Calu3 (cell line): ENCODE data around the gene KCNN4. TPM values are rescaled to one million over a fixed set of nuclear protein-coding genes. Genes with fewer than 3 reads are reported as not detected.

ENCODE experiments used
- BruUV-seq: library from RNA; stranded (reverse); fragments of 400-500 nt; replicated peaks from 2 replicates; lab custom pipeline; 2021; lab: Mats Ljungman, UMichigan
- CTCF ChIA-PET: fragments of 300-600 bp; sonication (Branson Sonifier 250); formaldehyde crosslinking; loops from one replicate; lab custom pipeline; 2022; ENCODE audit warnings: antibody characterized with exemption; lab: Charles Lee
- DNase-seq: peaks from one replicate; pipeline ENCODE4 v3.0.0; 2022
- H3K27ac Mint-ChIP-seq: one replicate; pipeline ENCODE4 v1.8.0; 2022; ENCODE audit warnings: mixed read lengths; ENCODE audit not compliant: unreplicated experiment
- H3K27me3 Mint-ChIP-seq: one replicate; pipeline ENCODE4 v1.8.0; 2022; ENCODE audit warnings: mixed read lengths; ENCODE audit not compliant: unreplicated experiment
- H3K36me3 Mint-ChIP-seq: one replicate; pipeline ENCODE4 v1.8.0; 2022; ENCODE audit warnings: mild to moderate bottlenecking, moderate library complexity, mixed read lengths; ENCODE audit not compliant: insufficient read depth, unreplicated experiment
- H3K4me1 Mint-ChIP-seq: one replicate; pipeline ENCODE4 v1.8.0; 2022; ENCODE audit warnings: mild to moderate bottlenecking, low read depth, mixed read lengths; ENCODE audit not compliant: unreplicated experiment
- H3K4me3 Mint-ChIP-seq: one replicate; pipeline ENCODE4 v1.8.0; 2022; ENCODE audit warnings: mild to moderate bottlenecking, low read depth, moderate library complexity, mixed read lengths; ENCODE audit not compliant: unreplicated experiment
- H3K9me3 Mint-ChIP-seq: one replicate; pipeline ENCODE4 v1.8.0; 2022; ENCODE audit warnings: low read depth, mixed read lengths; ENCODE audit not compliant: unreplicated experiment
- intact Hi-C: fragments of 100-400 bp; cut with micrococcal nuclease; formaldehyde crosslinking; loops from one replicate; pipeline ENCODE4 v1.10.0; 2022; ENCODE audit not compliant: unreplicated experiment
- total RNA-seq: library from RNA; stranded (reverse); gene quantifications from 2 replicates; pipeline ENCODE4 v1.2.3, GENCODE V29; 2022
- TF ChIP-seq, protein P1 (sequence below): fragments of 200-600 bp; IDR thresholded peaks from one replicate; pipeline ENCODE4 v1.8.0; 2022; ENCODE audit warnings: antibody characterized with exemption; ENCODE audit not compliant: unreplicated experiment

KCNN4 gene
- total RNA-seq, 1 experiment from 2014 or later, result 152 TPM

DNA sequence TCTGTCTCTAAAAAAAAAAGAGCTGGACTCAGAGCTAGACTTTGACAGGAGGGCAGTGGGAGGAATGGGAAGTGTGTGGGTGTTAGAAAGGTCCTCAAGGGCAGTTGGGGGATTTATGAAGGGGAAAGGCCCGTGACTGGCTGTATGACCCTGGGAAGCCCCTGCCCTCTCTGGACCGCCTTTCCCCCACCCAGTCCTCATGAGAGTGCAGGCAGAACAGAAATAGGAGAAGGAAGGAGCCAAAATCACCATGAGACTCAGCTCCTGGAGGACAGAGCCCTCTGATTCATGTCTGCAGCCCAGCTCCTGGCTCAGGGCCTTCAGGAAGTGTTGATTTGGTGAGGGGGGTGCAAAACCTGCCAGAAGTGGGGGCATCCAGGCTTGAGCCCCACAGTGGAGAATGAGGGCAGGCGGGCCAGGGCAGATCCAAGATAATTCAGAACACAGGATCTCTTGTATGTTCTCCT lies 17.3 kb downstream of the KCNN4 start:
- CTCF ChIA-PET, result interaction anchor here (0.9 to 2.0 kb wide), 2 partner anchors 46 to 95 kb away, joined by 3 to 8 read pairs; no protein-coding TSS in a partner anchor
- Mint-ChIP-seq H3K27ac (peak overlapping the region; percentile 57), H3K9me3 (no peaks in the 10 kb centered on the region), H3K27me3 (no peaks in the 10 kb centered on the region), H3K4me1 (peaks cover 61% of the 10 kb centered on the region), H3K36me3 (peaks cover 37% of the 10 kb centered on the region), H3K4me3 (no peak overlapping the region)
- no peak for DNase-seq
- TF ChIP-seq, protein P1, sequence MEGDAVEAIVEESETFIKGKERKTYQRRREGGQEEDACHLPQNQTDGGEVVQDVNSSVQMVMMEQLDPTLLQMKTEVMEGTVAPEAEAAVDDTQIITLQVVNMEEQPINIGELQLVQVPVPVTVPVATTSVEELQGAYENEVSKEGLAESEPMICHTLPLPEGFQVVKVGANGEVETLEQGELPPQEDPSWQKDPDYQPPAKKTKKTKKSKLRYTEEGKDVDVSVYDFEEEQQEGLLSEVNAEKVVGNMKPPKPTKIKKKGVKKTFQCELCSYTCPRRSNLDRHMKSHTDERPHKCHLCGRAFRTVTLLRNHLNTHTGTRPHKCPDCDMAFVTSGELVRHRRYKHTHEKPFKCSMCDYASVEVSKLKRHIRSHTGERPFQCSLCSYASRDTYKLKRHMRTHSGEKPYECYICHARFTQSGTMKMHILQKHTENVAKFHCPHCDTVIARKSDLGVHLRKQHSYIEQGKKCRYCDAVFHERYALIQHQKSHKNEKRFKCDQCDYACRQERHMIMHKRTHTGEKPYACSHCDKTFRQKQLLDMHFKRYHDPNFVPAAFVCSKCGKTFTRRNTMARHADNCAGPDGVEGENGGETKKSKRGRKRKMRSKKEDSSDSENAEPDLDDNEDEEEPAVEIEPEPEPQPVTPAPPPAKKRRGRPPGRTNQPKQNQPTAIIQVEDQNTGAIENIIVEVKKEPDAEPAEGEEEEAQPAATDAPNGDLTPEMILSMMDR, result no peak
- intact Hi-C loops, result no loop called here
- BruUV-seq, result no TSS peak

DNA sequence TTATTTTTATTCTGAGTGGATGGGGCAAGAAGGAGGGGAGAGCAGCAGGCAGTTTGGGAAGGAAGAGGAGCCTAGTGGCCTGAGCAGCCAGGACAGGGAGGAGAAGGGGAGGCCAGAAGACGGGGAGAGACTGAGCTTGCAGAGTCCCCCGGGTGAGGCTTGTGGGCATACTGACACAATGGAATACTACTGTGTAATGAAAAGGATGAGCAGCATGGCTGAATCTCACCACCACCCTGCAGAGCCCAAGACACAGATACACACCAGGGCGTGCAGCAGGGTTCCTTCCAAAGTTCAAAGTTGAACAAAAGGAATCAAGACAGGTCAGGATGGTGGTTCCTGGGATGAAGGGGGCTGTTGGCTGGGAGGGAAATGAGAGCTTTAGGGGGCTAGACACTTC lies 18.0 kb downstream of the KCNN4 start:
- Mint-ChIP-seq H3K36me3 (peaks cover 37% of the 10 kb centered on the region), H3K4me3 (no peak overlapping the region), H3K27me3 (no peaks in the 10 kb centered on the region), H3K4me1 (peaks cover 68% of the 10 kb centered on the region), H3K9me3 (no peaks in the 10 kb centered on the region), H3K27ac (peak overlapping the region; percentile 57)
- DNase-seq, result no peak
- TF ChIP-seq, protein P1, result no peak
- CTCF ChIA-PET, result interaction anchor here (0.9 kb wide), 1 partner anchor 47 kb away, joined by 3 read pairs; no protein-coding TSS in a partner anchor
- no TSS peak for BruUV-seq
- intact Hi-C loops, result no loop called here

DNA sequence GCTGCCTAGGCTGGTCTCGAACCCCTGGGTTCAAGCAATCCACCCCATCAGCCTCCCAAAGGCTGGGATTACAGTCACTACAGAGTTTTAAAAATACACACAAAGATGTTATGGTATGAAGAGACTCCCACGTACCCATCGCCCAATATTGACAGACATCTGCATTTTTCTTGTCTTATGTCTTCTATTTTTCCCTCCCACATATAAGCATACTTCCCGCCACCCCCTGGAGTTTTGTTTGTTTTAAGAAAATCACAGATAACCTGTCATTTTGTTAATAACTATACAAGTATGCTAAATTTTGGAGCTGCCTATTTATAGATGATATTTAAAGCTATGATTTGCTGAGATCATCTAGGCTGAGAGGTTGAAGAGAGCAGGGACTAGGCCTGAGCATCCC lies 19.8 kb downstream of the KCNN4 start:
- no peak for DNase-seq
- TF ChIP-seq, protein P1, result no peak
- H3K27ac Mint-ChIP-seq, result no peak overlapping the region
- no peaks in the 10 kb centered on the region for H3K9me3 Mint-ChIP-seq
- CTCF ChIA-PET, result no interaction called here
- intact Hi-C loops, result no loop called here
- no peaks in the 10 kb centered on the region for H3K27me3 Mint-ChIP-seq
- no TSS peak for BruUV-seq
- no peak overlapping the region for H3K4me3 Mint-ChIP-seq
- H3K36me3 Mint-ChIP-seq, result peaks cover 32% of the 10 kb centered on the region
- H3K4me1 Mint-ChIP-seq, result peaks cover 73% of the 10 kb centered on the region

DNA sequence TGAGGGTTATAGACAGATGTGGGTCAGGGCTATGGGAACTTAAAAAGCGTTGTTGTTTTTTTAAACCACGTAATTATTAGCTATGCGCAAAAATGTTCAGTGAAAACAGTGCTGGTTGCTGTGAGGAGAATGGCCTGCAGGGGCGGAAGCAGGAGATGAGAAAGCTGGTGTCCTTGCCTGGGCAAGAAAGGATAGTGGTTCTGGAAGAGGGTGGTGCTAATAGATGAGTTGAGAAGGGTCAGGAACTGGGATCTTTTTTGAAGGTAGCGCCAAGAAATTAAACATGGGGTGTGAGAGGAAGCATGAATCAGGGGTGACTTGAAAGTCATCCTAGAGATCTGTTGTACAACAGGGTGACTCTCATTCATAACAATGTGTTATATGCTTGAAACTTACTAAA lies 21.3 kb downstream of the KCNN4 start:
- peaks cover 32% of the 10 kb centered on the region for H3K36me3 Mint-ChIP-seq
- no peaks in the 10 kb centered on the region for H3K27me3 Mint-ChIP-seq
- DNase-seq, result no peak
- intact Hi-C loops, result no loop called here
- no peaks in the 10 kb centered on the region for H3K9me3 Mint-ChIP-seq
- no TSS peak for BruUV-seq
- H3K4me3 Mint-ChIP-seq, result no peak overlapping the region
- peaks cover 61% of the 10 kb centered on the region for H3K4me1 Mint-ChIP-seq
- CTCF ChIA-PET, result interaction anchor here (1.4 kb wide), 1 partner anchor 18 kb away, joined by 4 read pairs; no protein-coding TSS in a partner anchor
- TF ChIP-seq, protein P1, result peak; percentile 14
- H3K27ac Mint-ChIP-seq, result no peak overlapping the region
